Activated CD8-positive, alpha-beta memory T cell treated with anti-CD3 and anti-CD28 coated beads for 24 hours (primary cell): ENCODE measurements around the gene CCDC174.
"Not testable (repeated sequence)": the region's sequence is repeated elsewhere in the genome, so short reads cannot be mapped to it uniquely, and the experiment has no call there.

ENCODE experiments used
- DNase-seq: peaks from one replicate; pipeline ENCODE4 v3.0.0-alpha.2; 2020

CCDC174 gene

DNA sequence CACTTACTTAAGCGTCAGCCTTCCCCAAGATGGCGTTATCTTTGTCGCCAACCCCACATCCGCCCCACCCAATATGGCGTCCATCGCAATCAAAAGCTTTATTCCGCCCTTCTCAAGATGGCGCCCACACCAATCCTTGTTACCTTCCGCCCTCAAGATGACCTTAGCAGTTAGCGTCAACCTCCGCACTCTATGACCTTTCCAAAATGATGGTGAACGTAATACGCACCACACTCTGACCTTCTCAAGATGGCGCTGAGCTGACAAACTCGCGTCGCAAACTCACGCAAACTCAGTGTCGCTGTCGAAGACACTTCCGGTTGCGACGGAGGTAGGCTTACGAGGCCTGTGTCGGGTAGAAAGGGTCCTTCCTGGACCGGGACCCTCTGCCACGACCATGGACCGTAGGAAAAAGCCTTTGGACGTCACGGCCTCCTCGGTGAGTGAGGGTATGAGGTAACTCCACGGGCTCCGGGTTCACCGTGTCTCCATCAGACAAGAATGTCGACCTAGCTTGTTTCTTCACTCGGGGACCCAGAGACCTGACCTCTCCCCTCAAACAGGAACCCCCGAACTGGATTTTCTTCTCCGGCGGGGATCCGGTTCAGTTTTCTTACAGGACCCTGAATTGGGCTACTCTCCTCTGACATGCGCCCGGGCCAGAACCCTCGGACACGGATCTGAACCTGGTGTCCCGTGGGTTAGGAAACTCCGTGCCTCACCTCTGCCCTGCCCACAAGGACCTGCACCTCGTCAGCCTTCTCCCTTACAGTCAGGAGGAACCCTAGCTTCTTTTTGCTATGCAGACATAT, at the start of gene CCDC174:
Gene CCDC174 (plus strand): TSS at position 323 of the 812 bp plus-strand sequence. CDS start 75 bp downstream, at position 398.
- peak; percentile 95 for DNase-seq

DNA sequence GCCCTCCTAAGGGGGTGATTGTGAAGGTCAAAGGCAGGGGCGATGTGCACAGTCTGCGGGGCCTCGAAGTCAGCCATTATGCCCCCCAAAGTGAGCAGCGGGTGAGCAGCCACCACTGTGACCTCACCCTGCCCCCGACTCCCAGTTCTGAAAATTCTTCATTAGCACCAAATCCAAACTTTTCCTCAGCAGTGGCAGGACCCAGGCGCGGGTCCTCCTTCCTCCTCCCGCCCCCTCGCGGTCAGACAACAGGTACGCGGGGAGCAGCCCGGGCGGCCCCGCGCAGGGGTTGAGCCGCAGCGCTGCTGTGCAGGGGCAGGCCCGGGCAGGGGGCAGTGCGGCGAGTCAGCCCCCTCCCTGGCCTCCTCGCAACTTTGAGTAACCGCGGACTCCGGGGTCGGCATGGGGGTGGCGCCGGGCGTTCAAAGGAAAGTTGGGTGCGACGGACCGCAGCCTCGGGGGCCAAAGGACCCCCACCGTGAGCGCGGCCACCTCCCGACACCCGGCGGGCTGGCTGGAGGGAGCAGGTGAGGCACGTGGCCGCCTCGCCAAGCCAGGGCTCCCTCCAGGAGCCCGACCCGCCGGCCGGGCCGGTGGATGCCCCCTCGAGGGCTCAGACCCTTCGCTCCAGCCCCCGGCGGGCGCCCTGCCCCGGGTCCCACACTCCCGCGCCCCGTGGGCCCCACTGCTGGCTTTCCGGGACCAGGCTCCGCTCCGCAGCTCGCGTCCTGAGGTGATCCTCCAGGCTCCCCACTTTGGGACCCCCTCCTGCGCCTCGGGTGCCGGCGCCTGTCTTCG, 49.4 kb upstream of the CCDC174 start:
- no peak for DNase-seq

DNA sequence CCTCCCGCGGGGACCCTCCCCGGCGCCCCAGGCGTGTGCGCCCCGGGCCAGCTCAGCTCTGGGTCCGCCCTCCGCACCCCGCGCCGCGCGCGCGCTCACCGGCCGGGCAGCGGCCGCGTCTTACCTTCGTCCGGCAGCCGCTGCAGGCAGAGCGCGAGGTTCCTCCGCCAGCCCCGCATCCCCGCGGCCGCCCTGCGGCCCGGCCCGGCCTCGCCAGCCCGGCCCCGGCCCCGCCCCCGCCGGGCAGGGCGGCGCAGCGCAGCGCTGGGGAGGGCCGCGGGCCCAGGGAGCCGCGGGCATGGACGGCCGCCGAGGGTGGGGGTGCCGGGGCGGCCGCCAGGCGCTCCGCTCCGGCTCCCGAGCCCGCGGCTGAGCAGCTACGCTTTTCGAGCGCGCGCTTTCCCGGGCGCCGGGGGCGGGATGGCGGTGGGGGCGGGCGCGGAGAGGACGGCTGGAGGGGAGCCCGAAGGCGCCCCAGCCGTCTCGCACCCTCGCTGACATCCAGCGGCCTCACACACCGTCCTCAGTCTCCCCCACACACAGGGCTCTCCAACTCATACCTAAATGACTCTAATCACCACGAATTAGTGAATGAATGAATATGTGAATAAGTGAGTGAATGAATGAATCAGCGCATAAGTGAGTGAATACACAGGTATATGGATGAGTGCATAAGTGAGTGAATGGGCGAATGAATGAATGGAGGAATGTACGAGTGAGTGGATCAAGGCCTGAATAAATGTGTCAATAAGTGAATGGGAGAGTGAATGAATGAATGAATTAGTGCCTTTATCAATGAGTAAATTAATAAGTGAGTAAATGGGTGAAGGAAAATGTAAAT, 48.5 kb upstream of the CCDC174 start:
- DNase-seq, result no peak

DNA sequence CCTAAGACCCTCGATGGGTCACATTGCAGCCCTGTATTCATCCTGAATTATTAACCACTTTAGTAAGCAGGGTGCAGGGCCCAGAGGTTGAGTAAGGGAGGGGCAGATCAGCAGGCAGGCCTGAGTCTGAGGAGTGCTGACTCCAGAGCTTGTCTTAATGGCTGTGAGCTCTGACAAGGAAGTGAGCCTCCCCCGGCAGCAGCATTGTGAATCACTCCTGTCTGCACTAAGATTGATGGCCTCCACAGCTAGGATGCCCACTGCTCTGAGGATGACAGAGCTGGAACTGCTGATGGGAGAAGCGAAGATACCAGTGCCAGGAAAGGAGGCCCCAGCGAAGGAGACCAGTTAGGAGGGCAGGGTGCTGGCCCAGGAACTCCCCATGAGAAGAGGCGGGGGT, 46.5 kb upstream of the CCDC174 start:
- no peak for DNase-seq

DNA sequence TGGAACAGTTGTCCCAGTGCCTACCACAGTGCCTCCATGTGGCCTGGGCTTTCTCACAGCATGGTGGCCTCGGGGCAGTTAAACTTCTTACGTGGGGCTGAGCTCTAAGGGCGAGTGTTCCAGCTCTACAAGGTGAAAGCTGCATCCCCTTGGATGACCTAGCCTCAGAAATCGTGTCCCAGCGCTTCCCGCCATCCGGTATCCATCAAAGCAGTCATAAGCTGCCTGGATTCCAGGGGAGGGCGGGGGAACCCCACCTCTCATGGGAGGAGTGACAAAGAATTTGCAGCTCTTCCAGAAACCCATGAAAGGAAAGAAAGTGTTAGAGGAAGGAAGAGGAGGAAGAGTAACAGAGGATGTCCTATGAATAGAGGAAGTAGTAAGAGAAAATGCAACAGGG, 45.8 kb upstream of the CCDC174 start:
- DNase-seq, result no peak

DNA sequence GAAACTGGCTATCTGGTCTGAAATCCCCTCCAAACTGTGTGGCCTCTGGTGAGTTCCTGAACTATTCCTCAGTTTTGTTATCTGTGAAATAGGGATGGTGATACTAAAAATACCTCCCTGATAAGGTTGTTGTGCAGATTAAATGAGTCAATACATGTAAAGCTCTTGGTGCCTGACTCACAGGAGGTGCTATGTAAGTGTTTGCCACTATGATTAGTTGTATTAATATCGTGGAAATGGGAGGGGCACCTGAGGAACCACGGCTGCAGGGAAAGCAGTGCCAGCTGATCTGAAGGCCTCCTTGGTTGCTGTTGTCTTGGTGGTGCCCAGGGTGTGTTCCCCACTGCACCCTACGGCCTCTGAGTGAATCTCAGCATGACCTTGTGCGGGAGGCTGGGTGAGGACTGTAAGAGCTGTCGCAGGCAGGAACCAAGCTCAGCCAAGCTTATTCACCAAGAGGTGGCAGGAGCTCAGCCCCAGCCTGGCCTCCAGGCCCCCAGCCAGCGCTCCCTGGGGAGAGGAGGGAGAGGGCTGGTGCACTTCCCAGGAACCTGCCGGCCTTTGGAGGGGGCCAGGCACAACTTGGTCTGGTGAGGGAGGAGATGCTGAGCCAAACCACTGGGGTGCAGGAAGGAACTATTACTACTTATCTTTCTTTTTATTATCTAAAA, 44.8 kb upstream of the CCDC174 start:
- no peak for DNase-seq

DNA sequence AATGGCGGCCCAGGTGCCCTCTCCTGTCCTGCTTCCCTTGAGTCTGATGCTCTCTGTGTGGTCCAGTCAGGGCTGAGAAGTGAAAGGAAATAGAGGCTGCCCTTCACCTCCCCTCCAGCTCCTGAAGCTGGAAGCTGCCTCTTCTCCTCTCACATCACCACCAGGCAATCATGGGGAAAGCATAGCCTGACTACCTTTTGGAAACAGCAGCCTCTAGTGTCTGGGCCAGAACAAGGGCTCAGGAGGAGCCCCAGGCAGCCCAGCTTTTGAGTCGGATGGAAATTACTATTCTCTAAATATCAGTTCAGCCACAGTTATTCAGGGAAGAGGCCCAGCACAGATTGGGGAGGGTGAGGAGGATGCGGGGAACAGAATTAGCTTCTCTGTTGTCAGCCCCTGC, 43.3 kb upstream of the CCDC174 start:
- DNase-seq, result no peak

DNA sequence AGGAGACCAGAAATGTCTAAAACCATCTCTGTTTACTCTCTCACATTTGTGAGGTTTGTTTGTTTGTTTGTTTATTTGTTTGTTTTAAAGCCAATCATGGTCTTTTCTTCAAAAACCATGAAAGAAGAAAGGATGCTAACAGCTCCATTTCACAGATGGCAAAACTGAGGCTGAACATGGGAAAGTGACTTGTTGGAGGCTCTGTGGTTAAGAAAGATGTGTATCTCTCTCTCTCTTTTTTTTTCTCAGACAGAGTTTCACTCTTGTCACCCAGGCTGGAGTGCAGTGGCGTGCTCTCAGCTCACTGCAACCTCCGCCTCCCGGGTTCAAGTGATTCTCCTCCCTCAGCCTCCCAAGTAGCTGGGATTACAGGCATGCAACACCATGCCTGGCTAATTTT, 42.5 kb upstream of the CCDC174 start:
- not testable (repeated sequence) for DNase-seq

DNA sequence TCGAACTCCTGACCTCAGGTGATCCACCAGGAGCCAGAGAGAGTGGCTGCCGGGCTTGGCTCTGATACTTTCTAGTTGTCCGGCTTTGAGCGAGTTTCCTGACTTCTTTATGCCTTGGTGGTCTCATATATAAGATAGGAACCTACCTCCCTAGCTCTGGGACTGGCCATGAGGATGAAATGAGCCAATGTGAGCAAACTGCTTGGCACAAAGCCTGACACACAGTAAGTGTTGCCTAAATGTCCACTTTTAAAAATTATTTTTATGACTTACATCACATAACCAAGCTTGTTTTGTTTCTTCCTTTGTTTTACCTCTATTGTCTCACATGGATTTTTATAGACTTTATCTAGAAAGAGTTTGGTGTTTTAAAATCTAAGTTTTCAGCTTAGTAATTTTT, 42.1 kb upstream of the CCDC174 start:
- DNase-seq, result no peak

DNA sequence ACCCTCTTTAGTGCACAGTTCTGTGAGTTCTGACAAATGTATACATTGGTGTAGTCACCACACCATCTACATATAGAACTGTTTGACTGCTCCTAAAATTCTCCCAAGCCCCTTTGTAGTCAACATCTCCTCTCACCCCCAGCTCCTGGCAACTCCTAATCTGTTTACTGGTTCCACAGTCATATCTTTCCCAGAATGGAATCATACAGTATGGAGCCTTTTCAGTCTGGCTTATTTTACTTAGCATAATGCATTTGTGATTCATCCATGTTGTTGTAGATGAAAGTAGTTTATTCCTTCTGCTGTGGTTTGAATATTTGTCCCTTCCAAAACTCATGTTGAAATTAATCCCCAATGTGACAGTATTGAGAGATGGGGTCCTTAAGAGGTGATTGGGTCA, 41.6 kb upstream of the CCDC174 start:
- no peak for DNase-seq

DNA sequence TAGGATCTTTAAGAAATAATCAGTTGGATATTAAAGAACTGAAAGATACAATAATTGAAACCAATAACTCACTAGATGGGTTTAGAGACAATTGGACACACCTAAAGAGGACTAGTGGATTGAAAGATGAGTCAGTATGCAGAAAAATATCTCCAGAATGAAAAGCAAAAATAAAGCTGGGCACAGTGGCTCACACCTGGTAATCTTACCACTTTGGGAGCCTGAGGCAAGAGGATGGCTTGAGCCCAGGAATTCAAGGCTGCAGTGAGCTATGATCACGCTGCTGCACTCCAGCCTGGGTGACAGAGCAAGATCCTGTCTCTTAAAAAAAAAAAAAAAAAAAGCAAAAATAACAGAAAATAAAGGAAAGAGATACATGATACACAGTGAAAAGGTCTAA, 37.4 kb upstream of the CCDC174 start:
- DNase-seq, result no peak

DNA sequence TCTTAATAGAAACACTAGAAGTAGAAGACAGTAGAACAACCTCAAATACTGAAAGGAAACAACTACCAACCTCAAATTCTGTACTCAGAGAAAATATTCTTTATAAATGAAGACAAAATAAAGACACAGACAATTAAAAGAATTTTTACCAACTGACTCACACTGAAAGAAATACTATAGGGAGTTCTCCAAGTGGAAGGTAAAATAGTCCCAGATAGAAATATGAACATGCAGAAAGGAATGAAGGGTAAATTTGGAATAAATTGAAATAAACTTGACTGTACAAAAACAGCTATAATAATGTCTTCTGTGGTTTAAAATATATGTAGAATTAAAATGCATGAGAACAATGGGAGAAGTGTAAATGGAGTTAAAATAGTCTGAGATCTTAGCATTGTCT, 36.7 kb upstream of the CCDC174 start:
- DNase-seq, result no peak

DNA sequence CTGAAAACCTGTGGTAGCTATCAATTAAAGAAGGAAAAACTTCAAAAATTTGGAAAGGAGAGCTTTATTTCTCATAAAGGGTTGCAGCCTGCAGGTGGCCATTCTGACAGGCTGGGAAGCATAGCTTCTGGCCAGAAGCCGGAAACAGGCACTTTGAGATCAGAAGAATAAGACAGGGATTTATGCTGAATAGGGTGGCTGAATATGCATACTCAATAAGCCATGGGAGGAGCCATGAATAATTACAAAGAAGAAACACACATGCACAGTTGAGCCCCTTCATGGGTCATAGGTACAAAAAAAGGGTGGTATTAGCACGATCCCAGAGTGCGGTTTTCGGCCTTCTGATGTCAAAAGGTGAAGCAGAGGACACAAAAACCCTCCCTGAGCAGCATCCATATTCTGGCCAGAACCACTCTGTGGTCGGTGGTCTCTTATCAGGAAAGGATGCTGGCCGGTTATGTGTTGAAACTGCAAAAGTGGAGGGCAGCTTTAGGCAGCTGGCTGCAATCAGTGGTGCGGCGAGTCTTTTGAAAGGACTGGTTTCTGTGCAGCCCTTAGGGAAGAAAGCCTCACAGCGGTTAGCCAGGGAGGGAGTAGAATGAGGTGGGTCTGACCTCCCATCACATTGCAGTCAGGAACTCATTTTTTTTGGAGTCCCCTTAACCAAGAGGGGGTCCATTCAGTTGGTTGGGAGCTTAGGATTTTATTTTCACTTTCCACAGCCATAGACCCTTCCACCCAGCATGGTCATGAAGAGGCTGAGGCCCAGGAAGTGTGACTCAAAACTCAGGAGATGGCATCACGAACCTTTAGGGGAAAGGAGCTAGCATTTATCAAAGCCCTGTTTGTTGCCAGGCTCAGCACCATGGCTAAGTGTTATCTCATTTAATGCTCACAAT, 34.7 kb upstream of the CCDC174 start:
- no peak for DNase-seq

DNA sequence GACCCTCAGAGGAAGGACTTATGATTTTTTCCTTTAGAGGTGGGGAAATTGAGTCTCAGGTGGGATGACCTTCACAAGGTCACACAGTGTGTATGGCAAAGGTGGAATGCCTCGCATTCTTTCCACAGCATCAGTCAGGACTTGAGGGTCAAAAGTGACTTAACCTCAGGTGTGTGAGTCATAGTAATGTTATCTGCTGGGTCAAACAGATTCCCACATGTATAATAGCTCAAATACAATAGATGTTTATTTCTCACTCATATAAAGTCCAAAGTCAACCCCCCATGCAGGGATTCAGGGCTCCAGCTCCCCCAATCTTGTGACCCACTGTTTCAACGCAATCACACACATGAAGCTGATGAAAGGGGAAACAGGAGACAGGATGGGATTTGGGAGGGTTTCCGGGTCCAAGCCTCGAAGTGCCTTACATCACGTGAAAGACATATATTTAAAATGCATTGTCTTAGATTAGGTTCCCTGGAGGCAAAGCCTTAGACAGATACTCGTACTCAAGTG, 34.0 kb upstream of the CCDC174 start:
- DNase-seq, result no peak

DNA sequence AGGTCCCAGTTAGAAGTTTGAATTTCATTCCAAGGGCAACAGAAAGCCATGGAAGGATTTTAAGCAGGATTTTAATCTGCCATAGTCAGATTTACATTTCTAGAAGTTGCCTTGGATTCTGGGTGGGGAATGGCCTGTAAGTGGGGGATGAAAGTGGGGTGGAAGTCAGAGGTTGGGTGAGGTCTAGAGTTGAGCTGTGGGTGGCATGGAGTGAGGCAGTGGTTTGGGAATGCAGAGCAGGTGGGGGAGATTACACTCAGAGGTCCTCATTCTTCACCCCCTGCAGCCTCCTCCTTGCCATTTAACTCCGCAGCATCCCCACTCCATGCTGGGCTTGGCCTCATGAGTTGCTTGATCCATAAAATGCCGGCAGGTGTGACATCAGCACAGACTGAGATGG, 32.0 kb upstream of the CCDC174 start:
- no peak for DNase-seq

DNA sequence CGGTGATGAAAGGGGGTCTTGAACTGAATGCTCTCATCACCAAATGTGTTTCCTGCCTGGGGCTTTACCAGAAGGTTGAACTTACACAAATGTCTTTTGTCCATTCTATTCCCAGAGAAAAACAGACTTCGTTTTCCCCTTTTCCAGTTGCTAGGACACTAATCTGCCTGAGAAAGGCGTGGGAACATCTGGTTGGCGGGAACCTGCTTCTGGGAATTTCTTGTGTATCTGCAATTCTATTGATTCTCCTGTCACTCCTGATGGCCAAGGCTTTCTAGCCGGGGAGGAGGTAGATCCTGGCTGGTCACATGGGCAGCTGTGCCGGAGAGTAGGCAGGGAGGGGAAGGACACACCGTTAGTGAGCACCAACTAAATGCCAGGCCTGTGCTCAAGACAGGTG, 31.1 kb upstream of the CCDC174 start:
- no peak for DNase-seq

DNA sequence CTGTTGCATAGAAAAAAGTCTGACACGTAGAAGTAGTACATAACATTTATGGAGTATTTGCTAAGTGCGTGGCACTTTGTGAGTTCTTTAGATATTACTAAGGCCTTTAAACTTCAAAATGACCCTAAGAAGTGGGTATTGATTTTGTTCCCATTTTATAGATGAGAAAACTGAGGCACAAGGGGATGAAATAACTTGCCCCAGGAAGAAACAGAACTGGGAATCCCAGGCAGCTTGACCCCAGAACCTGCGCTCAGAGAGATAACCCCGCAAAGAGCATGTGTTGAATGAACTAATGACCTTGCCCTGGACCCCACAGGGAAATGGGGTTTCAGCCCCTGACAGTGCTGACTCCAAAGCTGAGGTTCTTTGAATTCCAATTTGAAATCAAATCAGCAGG, 30.5 kb upstream of the CCDC174 start:
- no peak for DNase-seq

DNA sequence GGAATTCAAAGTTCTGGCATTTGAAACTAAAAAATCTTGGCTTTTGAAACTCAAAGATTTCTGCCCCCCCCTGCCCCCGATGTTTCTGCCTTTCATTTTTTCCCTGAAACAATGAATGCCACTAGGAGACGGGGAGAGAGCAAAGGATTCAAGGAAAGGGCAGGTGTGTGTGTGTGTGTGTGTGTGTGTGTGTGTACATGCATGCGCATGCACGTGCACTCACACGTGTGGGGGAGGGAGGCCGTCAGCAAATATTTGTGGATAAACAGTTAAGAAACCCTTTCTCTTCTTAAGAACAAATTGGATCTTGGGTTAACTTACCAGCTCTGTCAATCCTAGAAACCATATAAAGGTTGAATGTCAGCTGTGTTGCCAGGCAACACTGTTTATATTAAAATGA, 29.2 kb upstream of the CCDC174 start:
- no peak for DNase-seq

DNA sequence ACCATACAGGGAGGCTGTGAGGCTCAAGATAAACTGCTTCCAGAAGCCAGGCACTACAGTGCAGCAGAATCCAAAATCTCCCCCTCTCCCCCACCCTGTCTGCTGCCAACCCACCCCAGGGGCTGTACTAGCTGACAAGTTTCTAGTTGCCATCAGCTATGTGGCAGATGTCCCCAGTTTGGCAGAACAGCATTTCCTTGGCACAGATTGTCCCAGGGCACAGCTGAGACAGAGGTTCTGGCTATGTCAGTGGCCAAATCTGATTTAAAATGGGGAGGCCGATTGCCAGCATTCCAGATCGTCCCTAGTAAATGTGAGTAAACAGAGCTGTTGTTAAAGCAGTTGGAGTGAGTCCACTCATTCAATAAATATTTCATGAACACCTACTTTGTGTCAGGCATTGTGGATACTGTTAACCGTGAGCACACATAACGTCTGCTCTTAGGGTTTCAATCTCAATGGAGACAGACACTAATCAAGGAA, 28.0 kb upstream of the CCDC174 start:
- no peak for DNase-seq

DNA sequence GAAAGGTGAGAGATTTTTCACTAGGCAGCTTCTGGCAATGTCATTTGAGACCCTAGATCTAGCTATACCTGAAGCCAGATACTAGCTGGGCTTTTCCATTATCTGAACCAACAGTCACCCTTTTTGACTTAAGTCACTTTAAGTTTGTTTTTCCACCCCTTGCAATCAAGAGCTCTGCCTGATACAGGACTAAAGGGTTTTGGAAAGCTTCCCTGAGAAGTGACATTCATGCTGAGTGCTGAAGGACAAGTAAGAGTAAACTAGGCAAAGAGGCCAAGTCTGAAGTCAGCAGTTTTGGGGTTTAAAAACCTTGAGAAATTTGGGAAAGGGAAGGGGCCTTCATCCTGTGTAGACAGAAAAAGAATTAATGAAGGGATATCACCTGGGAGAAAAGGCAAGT, 27.1 kb upstream of the CCDC174 start:
- no peak for DNase-seq

DNA sequence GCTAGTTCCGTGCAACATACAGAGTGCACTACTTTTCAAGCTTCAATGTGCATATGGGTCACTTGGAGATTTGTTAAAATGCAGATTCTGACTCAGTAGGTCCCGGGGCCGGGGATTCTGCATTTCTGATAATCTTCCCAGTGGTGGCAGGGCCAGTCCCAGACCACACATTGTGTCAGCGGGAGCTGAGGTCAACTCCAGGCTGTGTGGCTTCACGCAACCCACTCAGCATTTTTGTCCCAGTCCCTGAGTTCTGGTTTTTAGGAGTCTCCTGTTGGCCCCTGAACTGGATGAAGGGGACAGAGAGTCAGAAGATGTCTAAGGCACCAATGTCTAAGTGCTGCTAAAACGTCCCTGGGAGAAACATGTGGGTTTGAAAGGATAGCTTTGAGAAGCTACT, 26.1 kb upstream of the CCDC174 start:
- DNase-seq, result no peak
